K562 (cell line): Measurements from ENCODE around the gene HSPA13. TPM values are rescaled to one million over a fixed set of nuclear protein-coding genes. Genes with fewer than 3 reads are reported as not detected.
A peak's percentile ranks its signal among the peaks of the same experiment; 100 is the strongest.

Source experiments
- ATAC-seq: fragments of 200-7000 bp; cut with Tn5 transposase; 3 replicates; pipeline ENCODE4 v1.9.1; 2020; ENCODE audit warnings: moderate library complexity
- BruUV-seq: library from RNA; stranded (reverse); fragments of 400-500 nt; replicated peaks from 2 replicates; lab custom pipeline; 2021; lab: Mats Ljungman, UMichigan
- CTCF ChIA-PET: fragments of 300-600 bp; formaldehyde crosslinking; extraction: SDS; loops from one replicate; lab custom pipeline; 2021; ENCODE audit warnings: low intra/inter-chr PET ratio; lab: Yijun Ruan, JAX
- POLR2A ChIA-PET: fragments of 300-600, 350-650 bp; sonication (Branson Sonifier 250); formaldehyde crosslinking; extraction: SDS; loops from one replicate; lab custom pipeline; 2021; ENCODE audit warnings: antibody characterized with exemption, inconsistent platforms; lab: Yijun Ruan, JAX
- DNase-seq, 4 experiments: peaks; one replicate each; pipeline versions ENCODE4 v3.0.0 to v3.0.0-alpha.2; 2011 to 2018; ENCODE audit warnings: low spot score in 3 of 4, mixed read lengths in 3 of 4; ENCODE audit errors: extremely low read depth in 1 of 4
- FAIRE-seq: peaks from 2 replicates; lab custom pipeline; 2011; peaks lifted over from hg19 to GRCh38; lab: Jason Lieb, UNC
- H2AFZ ChIP-seq: 2 replicates; pipeline ENCODE4 v1.6.0; 2011; ENCODE audit warnings: low read depth, low read length, control low read depth, inconsistent platforms
- H3K27ac ChIP-seq: fragments of 200-600 bp; 3 replicates; pipeline ENCODE4 v1.8.0; 2011; ENCODE audit warnings: low read depth, mild to moderate bottlenecking, control low read depth, inconsistent platforms, low read length, moderate library complexity, mixed read lengths; ENCODE audit errors: extremely low read depth
- H3K27me3 ChIP-seq, 2 experiments: fragments of 300-600 bp in 1 of 2; 2 replicates in 1 of 2; 3 replicates in 1 of 2; pipeline versions ENCODE4 v1.6.0 to v1.8.0; 2011; ENCODE audit warnings: inconsistent platforms in 2 of 2, low read length in 2 of 2, mild to moderate bottlenecking in 1 of 2, mixed read lengths in 1 of 2, moderate library complexity in 1 of 2; ENCODE audit not compliant: control insufficient read depth in 2 of 2, insufficient read depth in 2 of 2
- H3K36me3 ChIP-seq: fragments of 300-600 bp; 3 replicates; pipeline ENCODE4 v1.8.0; 2011; ENCODE audit warnings: mild to moderate bottlenecking, low read length, inconsistent platforms; ENCODE audit not compliant: control insufficient read depth, insufficient read depth
- H3K4me1 ChIP-seq, 2 experiments: fragments of 200-600 bp in 1 of 2; replicated peaks in 1 of 2; 2 replicates in 1 of 2; 3 replicates in 1 of 2; pipeline versions ENCODE4 v1.5.1 to v1.8.0; 2011; ENCODE audit warnings: inconsistent platforms in 2 of 2, low read length in 2 of 2, mild to moderate bottlenecking in 1 of 2, mixed read lengths in 1 of 2, moderate library complexity in 1 of 2; ENCODE audit not compliant: control insufficient read depth in 2 of 2, insufficient read depth in 2 of 2
- H3K4me2 ChIP-seq: 2 replicates; pipeline ENCODE4 v1.6.1; 2011; ENCODE audit warnings: low read length, control low read depth, inconsistent platforms, mixed read lengths; ENCODE audit not compliant: insufficient read depth
- H3K4me3 ChIP-seq: fragments of 200-600 bp; sonication (generic), shearing (Covaris generic); 2 replicates; pipeline ENCODE4 v1.5.1; 2016; ENCODE audit warnings: control low read depth, inconsistent platforms
- H3K79me2 ChIP-seq: fragments of 200-600 bp; 3 replicates; pipeline ENCODE4 v1.8.0; 2011; ENCODE audit warnings: low read length, inconsistent platforms; ENCODE audit not compliant: control insufficient read depth, insufficient read depth
- H3K9ac ChIP-seq, 2 experiments: 2 replicates each; pipeline versions ENCODE4 v1.6.0 to v1.6.1; 2011; ENCODE audit warnings: low read depth in 2 of 2, low read length in 2 of 2, control low read depth in 1 of 2, inconsistent platforms in 1 of 2, mild to moderate bottlenecking in 1 of 2, mixed read lengths in 1 of 2; ENCODE audit not compliant: insufficient read depth in 1 of 2
- H3K9me1 ChIP-seq: one replicate; pipeline ENCODE4 v1.6.0; 2011; ENCODE audit warnings: inconsistent platforms, mild to moderate bottlenecking, low read length, moderate library complexity; ENCODE audit not compliant: control insufficient read depth, insufficient read depth
- H3K9me3 ChIP-seq: replicated peaks from 2 replicates; pipeline ENCODE4 v1.5.1; 2011; ENCODE audit warnings: low read depth, low read length, inconsistent platforms; ENCODE audit not compliant: control insufficient read depth, insufficient read depth
- H4K20me1 ChIP-seq: replicated peaks from 2 replicates; pipeline ENCODE4 v1.6.1; 2011; ENCODE audit warnings: low read length, inconsistent platforms, mixed read lengths; ENCODE audit not compliant: control insufficient read depth, insufficient read depth
- ARID1B ChIP-seq: fragments of 450-650 bp; IDR thresholded peaks from 2 replicates; pipeline ENCODE4 v1.6.1; 2016; ENCODE audit warnings: antibody characterized with exemption, mild to moderate bottlenecking, inconsistent platforms
- CBFA2T2 ChIP-seq: fragments of 450-650 bp; conservative IDR thresholded peaks from 2 replicates; pipeline ENCODE4 v1.6.1; 2017; ENCODE audit warnings: mild to moderate bottlenecking
- CBFA2T3 ChIP-seq: fragments of 450-650 bp; IDR thresholded peaks from 2 replicates; pipeline ENCODE4 v1.6.1; 2017
- DEAF1 ChIP-seq: fragments of 450-650 bp; formaldehyde crosslinking; IDR thresholded peaks from 2 replicates; pipeline ENCODE4 v1.4.0; 2020; ENCODE audit warnings: mild to moderate bottlenecking, moderate library complexity
- FOXM1 ChIP-seq, 2 experiments: fragments of 450-650 bp in 1 of 2; sonication (generic) in 1 of 2; formaldehyde crosslinking in 1 of 2; IDR thresholded peaks; 2 replicates each; pipeline versions ENCODE4 v1.6.1 to v1.9.0; 2017 to 2022; ENCODE audit warnings: low read depth in 2 of 2, mild to moderate bottlenecking in 2 of 2, missing genetic modification reagents in 1 of 2, moderate library complexity in 1 of 2
- TAL1 ChIP-seq: fragments of 450-650 bp; IDR thresholded peaks from 2 replicates; pipeline ENCODE4 v1.6.1; 2016; ENCODE audit warnings: mild to moderate bottlenecking
- TCF3 ChIP-seq: sonication (generic); formaldehyde crosslinking; IDR thresholded peaks from 2 replicates; pipeline ENCODE4 v1.4.0; 2020; ENCODE audit warnings: mild to moderate bottlenecking, missing genetic modification reagents
- TEAD4 ChIP-seq, 2 experiments: sonication (generic) in 1 of 2; formaldehyde crosslinking in 1 of 2; IDR thresholded peaks; 2 replicates each; pipeline versions ENCODE4 v1.6.1 to v1.8.0; 2012 to 2022; ENCODE audit warnings: borderline replicate concordance in 1 of 2, inconsistent platforms in 1 of 2, low read length in 1 of 2, mild to moderate bottlenecking in 1 of 2, missing genetic modification reagents in 1 of 2
- YBX1 ChIP-seq: fragments of 450-650 bp; IDR thresholded peaks from 2 replicates; pipeline ENCODE4 v1.7.1; 2016; ENCODE audit warnings: mild to moderate bottlenecking
- ZBED1 ChIP-seq: IDR thresholded peaks from 2 replicates; pipeline ENCODE4 v1.6.1; 2014
- ZC3H8 ChIP-seq: fragments of 450-650 bp; IDR thresholded peaks from 2 replicates; pipeline ENCODE4 v1.6.1; 2017
- ZNF589 ChIP-seq: fragments of 200-800 bp; sonication (Bioruptor generic); IDR thresholded peaks from 2 replicates; pipeline ENCODE4 v1.6.1; 2016; ENCODE audit warnings: low read depth, missing genetic modification characterization, missing compliant biosample characterization
- ZNF717 ChIP-seq: fragments of 250-450 bp; sonication (Bioruptor Pico); IDR thresholded peaks from 2 replicates; pipeline ENCODE4 v1.5.0; 2021
- ZNF780A ChIP-seq: fragments of 250-450 bp; sonication (Bioruptor Pico); IDR thresholded peaks from 2 replicates; pipeline ENCODE4 v1.5.0; 2021; ENCODE audit warnings: mild to moderate bottlenecking
- WGBS: fragments of 100-300 bp; shearing (Covaris generic); methylation state at CpG from one replicate; pipeline ENCODE4 v1.1.6; 2016; ENCODE audit warnings: low coverage, mixed read lengths; ENCODE audit not compliant: insufficient coverage; ENCODE audit errors: missing lambda C conversion rate; 5-methylcytosine and 5-hydroxymethylcytosine counted together
- in situ Hi-C: fragments of 300-500 bp; cut with MboI; formaldehyde crosslinking; loops from 4 replicates; pipeline ENCODE4 v1.15.0; 2018; ENCODE audit warnings: inconsistent platforms, mixed read lengths
- intact Hi-C: fragments of 100-400 bp; cut with micrococcal nuclease; formaldehyde crosslinking; loops from 2 replicates; pipeline ENCODE4 v1.14.2; 2022
- polyA plus RNA-seq, 8 experiments: library from polyadenylated mRNA; depleted of rRNA in 4 of 8; stranded (reverse) in 5 of 8; unstranded in 3 of 8; fragments of >200 nt; fragmentation: Nextera tagmentation in 2 of 8; fragmentation: Illumina TruSeq in 1 of 8; extraction: Ambion mirVana in 2 of 8; extraction: Trizol in 1 of 8; gene quantifications; 2 replicates each; pipeline versions ENCODE4 v1.2.1 to v1.2.3, GENCODE V29; 2011 to 2014; ENCODE audit warnings: inconsistent platforms in 1 of 8, missing spikeins in 1 of 8
- total RNA-seq, 7 experiments: library from RNA; depleted of rRNA in 6 of 7; stranded (reverse); fragments of >200 nt in 6 of 7; fragmentation: Illumina TruSeq in 2 of 7; extraction: Trizol in 2 of 7; gene quantifications; 2 replicates each; pipeline versions ENCODE4 v1.2.1 to v1.2.3, GENCODE V29; 2011 to 2021; ENCODE audit warnings: low replicate concordance in 1 of 7

HSPA13 gene
- total and polyA plus RNA-seq, 9 of the 15 experiments (the other 6 are each of a cell fraction or from before 2014, with no cell fraction given) = 12.5 to 28.8 (median 23.9) TPM

DNA sequence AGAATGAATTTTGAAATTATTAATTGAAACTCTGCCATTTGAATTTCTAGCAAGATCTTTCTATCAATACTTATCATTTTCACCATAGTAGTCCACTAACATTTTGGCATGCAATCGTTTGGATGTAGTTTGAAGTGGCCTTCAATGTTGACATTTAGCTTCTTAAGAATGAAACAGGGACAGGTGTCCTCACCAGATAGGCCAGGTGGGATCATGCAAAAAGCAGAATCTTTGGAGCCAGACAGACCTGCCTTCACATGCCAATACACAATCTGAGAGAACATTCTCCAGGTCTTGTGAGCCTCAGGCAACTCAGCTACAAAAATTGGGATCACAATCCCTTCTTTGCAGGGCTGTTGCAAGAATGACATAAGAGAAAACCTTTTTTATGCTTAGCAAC, 18.3 kb upstream of the HSPA13 start:
- Histone ChIP-seq H3K27me3 (no peaks in the 10 kb centered on the region), H3K4me3 (no peak overlapping the region), H3K79me2 (no peaks in the 10 kb centered on the region), H3K9ac (no peak overlapping the region), H3K9me3 (no peaks in the 10 kb centered on the region), H4K20me1 (no peaks in the 10 kb centered on the region), H3K4me1 (no peaks in the 10 kb centered on the region; a peak in 1 of 5 replicates), H3K36me3 (no peaks in the 10 kb centered on the region), H3K9me1 (no peaks in the 10 kb centered on the region), H3K4me2 (no peak overlapping the region), H2AFZ (no peak overlapping the region), H3K27ac (no peak overlapping the region)
- TF ChIP-seq FOXM1 (IDR thresholded peaks at IDR 0.05; ENCODE audit: low read depth) (no peak), FOXM1 (CRISPR knock-in tag; IDR thresholded peaks at IDR 0.05; ENCODE audit: low read depth) (no peak), YBX1 (no peak), ZBED1 (no peak), CBFA2T3 (peak; percentile 60), TCF3 (peak; percentile 43), ZNF589 (CRISPR knock-in tag) (no peak), ZC3H8 (no peak), CBFA2T2 (peak; percentile 39), ARID1B (peak; percentile 53), TAL1 (peak; percentile 75), ZNF780A (CRISPR knock-in tag) (no peak), ZNF717 (CRISPR knock-in tag) (no peak), DEAF1 (CRISPR knock-in tag) (no peak), TEAD4 (IDR thresholded peaks at IDR 0.05; ENCODE audit: low read length) (peak; percentile 48), TEAD4 (CRISPR knock-in tag; IDR thresholded peaks at IDR 0.05; ENCODE audit: borderline replicate concordance) (no peak)
- BruUV-seq = no TSS peak
- 6% methylated on average over 1 of the region's 1 CpG for whole genome bisulfite sequencing
- FAIRE-seq = no peak
- ChIA-PET POLR2A (interaction anchor here (0.7 kb wide), 1 partner anchor 33 kb away, joined by 5 read pairs; no protein-coding TSS in a partner anchor), CTCF (no interaction called here)
- intact Hi-C loops (loop anchor here (5.0 kb wide), 3 partner anchors 94 to 461 kb away; no protein-coding TSS in a partner anchor), in situ Hi-C loops (loop anchor here (25.0 kb wide), 2 partner anchors 886 to 1086 kb away; no protein-coding TSS in a partner anchor)
- DNase-seq = peak in 1 of 4 experiments; percentile 17
- ATAC-seq = no peak
